PC-3 (cell line): ENCODE data around the gene ZNHIT6. TPM values are rescaled to one million over a fixed set of nuclear protein-coding genes. Genes with fewer than 3 reads are reported as not detected.

ENCODE experiments used
- ATAC-seq: fragments of 200-7000 bp; cut with Tn5 transposase; 2 replicates; pipeline ENCODE4 v1.9.1; 2020; ENCODE audit warnings: mild to moderate bottlenecking, moderate library complexity
- BruUV-seq: library from RNA; stranded (reverse); fragments of 400-500 nt; replicated peaks from 2 replicates; lab custom pipeline; 2021; lab: Mats Ljungman, UMichigan
- CTCF ChIA-PET: fragments of 300-600 bp; sonication (Branson Sonifier 250); formaldehyde crosslinking; loops from one replicate; lab custom pipeline; 2022; ENCODE audit warnings: antibody characterized with exemption; lab: Charles Lee
- POLR2A ChIA-PET: fragments of 300-600 bp; sonication (Branson Sonifier 250); formaldehyde crosslinking; loops from one replicate; lab custom pipeline; 2022; ENCODE audit warnings: antibody characterized with exemption; ENCODE audit not compliant: unreplicated experiment; lab: Charles Lee
- DNase-seq: peaks from one replicate; pipeline ENCODE4 v3.0.0-alpha.2; 2015
- H2AFZ ChIP-seq: fragments of 300-600 bp; sonication (generic); 2 replicates; pipeline ENCODE4 v1.6.0; 2016; ENCODE audit warnings: antibody characterized with exemption, low read length
- H3F3A ChIP-seq: fragments of 300-600 bp; sonication (generic); one replicate; pipeline ENCODE4 v1.6.0; 2017; ENCODE audit warnings: antibody characterized with exemption, low read length, control low read depth, mild to moderate bottlenecking; ENCODE audit not compliant: unreplicated experiment
- H3K27ac ChIP-seq: fragments of 300-600 bp; sonication (generic); 2 replicates; pipeline ENCODE4 v1.5.1; 2016; ENCODE audit warnings: mild to moderate bottlenecking, low read length
- H3K27me3 ChIP-seq: fragments of 300-600 bp; sonication (generic); 2 replicates; pipeline ENCODE4 v1.6.1; 2016; ENCODE audit warnings: low read length, mixed read lengths
- H3K36me3 ChIP-seq: fragments of 300-600 bp; sonication (generic); 2 replicates; pipeline ENCODE4 v1.6.1; 2016; ENCODE audit warnings: low read depth, mixed run types, low read length, mixed read lengths
- H3K4me1 ChIP-seq: fragments of 300-600 bp; sonication (generic); 2 replicates; pipeline ENCODE4 v1.5.1; 2016; ENCODE audit warnings: low read length; ENCODE audit not compliant: insufficient read depth
- H3K4me2 ChIP-seq: fragments of 300-600 bp; sonication (generic); 2 replicates; pipeline ENCODE4 v1.6.0; 2016; ENCODE audit warnings: low read length
- H3K4me3 ChIP-seq: fragments of 300-600 bp; sonication (generic); 2 replicates; pipeline ENCODE4 v1.5.1; 2016; ENCODE audit warnings: mild to moderate bottlenecking, low read length, mixed read lengths
- H3K79me2 ChIP-seq: fragments of 300-600 bp; sonication (generic); 2 replicates; pipeline ENCODE4 v1.6.1; 2017; ENCODE audit warnings: low read length, mixed read lengths
- H3K9ac ChIP-seq: fragments of 300-600 bp; sonication (generic); 2 replicates; pipeline ENCODE4 v1.6.0; 2016; ENCODE audit warnings: mild to moderate bottlenecking, low read length
- H3K9me2 ChIP-seq: fragments of 300-600 bp; sonication (generic); replicated peaks from 2 replicates; pipeline ENCODE4 v1.6.1; 2016; ENCODE audit warnings: mixed run types, low read length, mixed read lengths
- H3K9me3 ChIP-seq: fragments of 300-600 bp; sonication (generic); 2 replicates; pipeline ENCODE4 v1.6.1; 2016; ENCODE audit warnings: low read length, mixed read lengths
- H4K20me1 ChIP-seq: fragments of 300-600 bp; sonication (generic); 2 replicates; pipeline ENCODE4 v1.6.1; 2016; ENCODE audit warnings: low read length, mixed read lengths
- CTCF ChIP-seq: fragments of 300-600 bp; sonication (generic); conservative IDR thresholded peaks from 2 replicates; pipeline ENCODE4 v1.5.1; 2017; ENCODE audit warnings: antibody characterized with exemption, low read depth, mild to moderate bottlenecking, low read length
- EZH2 ChIP-seq: fragments of 300-600 bp; sonication (generic); IDR thresholded peaks from one replicate; pipeline ENCODE4 v1.6.1; 2017; ENCODE audit warnings: antibody characterized with exemption, mild to moderate bottlenecking, low read length; ENCODE audit not compliant: unreplicated experiment
- EZH2phosphoT487 ChIP-seq: fragments of 300-600 bp; sonication (generic); IDR thresholded peaks from 2 replicates; pipeline ENCODE4 v1.6.1; 2018; ENCODE audit warnings: mild to moderate bottlenecking, antibody characterized with exemption, low read length, borderline replicate concordance
- intact Hi-C: fragments of 100-400 bp; cut with micrococcal nuclease; formaldehyde crosslinking; loops from 2 replicates; pipeline ENCODE4 v1.9.0; 2023
- total RNA-seq: library from RNA; depleted of rRNA; stranded (reverse); fragments of >200 nt; gene quantifications from 2 replicates; pipeline ENCODE4 v1.2.3, GENCODE V29; 2014

Gene ZNHIT6
- total RNA-seq, 1 experiment from 2014 or later, result 18.3 TPM

DNA sequence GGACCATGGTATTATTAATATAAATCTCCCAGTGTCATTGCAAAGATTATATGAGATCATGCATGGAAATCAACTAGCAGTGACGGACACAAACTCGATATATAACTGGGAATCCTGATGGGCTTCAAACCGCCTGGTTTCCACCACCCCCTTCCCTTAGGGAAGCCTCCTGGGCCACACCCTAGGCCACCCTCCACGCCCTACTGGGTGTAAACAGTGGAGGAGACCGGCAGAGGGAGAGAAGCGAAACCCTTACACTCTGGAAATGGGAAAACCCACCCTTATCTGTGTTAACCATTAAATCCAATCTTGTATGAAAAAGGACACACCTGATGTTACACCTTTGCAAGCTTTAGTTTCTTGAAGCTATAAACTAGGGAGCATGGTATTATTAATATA is 595 bp upstream of the ZNHIT6 start:
- intact Hi-C loops, result loop anchor here (1.0 to 5.0 kb wide), 5 partner anchors 53 to 175 kb away; partner anchors contain the start of gene CCN1
- POLR2A ChIA-PET, result interaction anchor here (0.6 to 1.0 kb wide), 6 partner anchors 53 to 985 kb away, joined by 4 to 16 read pairs (median 6); no protein-coding TSS in a partner anchor
- Histone ChIP-seq H3F3A (no peaks in the 10 kb centered on the region), H4K20me1 (peaks cover 5% of the 10 kb centered on the region; the same call in 1 of the 2 replicates), H3K4me2 (peak overlapping the region; percentile 90), H2AFZ (peak overlapping the region; percentile 75), H3K36me3 (peaks cover 19% of the 10 kb centered on the region), H3K27ac (peak overlapping the region; percentile 69), H3K9me2 (no peaks in the 10 kb centered on the region), H3K27me3 (no peaks in the 10 kb centered on the region), H3K4me3 (peak overlapping the region; percentile 92), H3K79me2 (peaks cover 42% of the 10 kb centered on the region), H3K9ac (peak overlapping the region; percentile 81), H3K9me3 (peaks cover 7% of the 10 kb centered on the region; the same call in 1 of the 2 replicates), H3K4me1 (peaks cover 21% of the 10 kb centered on the region)
- CTCF ChIA-PET, result interaction anchor here (0.6 to 1.4 kb wide), 4 partner anchors 12 to 141 kb away, joined by 4 to 20 read pairs (median 4); no protein-coding TSS in a partner anchor
- DNase-seq (no peak), ATAC-seq (no peak)
- TF ChIP-seq EZH2phosphoT487 (no peak), CTCF (0 out of 2 replicates have a peak, but pooled peaks have one; percentile 10)
- BruUV-seq, result TSS peak; percentile 96

GRCh38 chr1:85707267-85707989 is 805 bp downstream of the ZNHIT6 start:
- Histone ChIP-seq H3F3A (no peaks in the 10 kb centered on the region), H3K4me1 (peaks cover 24% of the 10 kb centered on the region), H2AFZ (peak overlapping the region; percentile 75), H3K9me2 (no peaks in the 10 kb centered on the region), H3K4me3 (peak overlapping the region; percentile 92), H3K27ac (peak overlapping the region; percentile 69), H3K4me2 (peak overlapping the region; percentile 90), H3K9me3 (no peaks in the 10 kb centered on the region), H3K27me3 (no peaks in the 10 kb centered on the region), H3K79me2 (peaks cover 56% of the 10 kb centered on the region), H3K36me3 (peaks cover 33% of the 10 kb centered on the region), H3K9ac (peak overlapping the region; percentile 81), H4K20me1 (peaks cover 5% of the 10 kb centered on the region; the same call in 1 of the 2 replicates)
- TF ChIP-seq CTCF (no peak), EZH2phosphoT487 (no peak), EZH2 (no peak)
- intact Hi-C loops, result loop anchor here (5.0 kb wide), 1 partner anchor 125 kb away; the partner anchor contains the start of gene CCN1
- POLR2A ChIA-PET, result interaction anchor here (0.5 to 1.0 kb wide), 2 partner anchors 22 to 79 kb away, joined by 5 to 6 read pairs; no protein-coding TSS in a partner anchor
- TSS peak; percentile 21 for BruUV-seq
- DNase-seq (no peak), ATAC-seq (no peak)
- CTCF ChIA-PET, result interaction anchor here (0.8 to 1.4 kb wide), 3 partner anchors 15 to 142 kb away, joined by 4 to 20 read pairs (median 5); no protein-coding TSS in a partner anchor
